ENCODE data around the gene PLG.
"Not testable (repeated sequence)": the region's sequence is repeated elsewhere in the genome, so short reads cannot be mapped to it uniquely, and the experiment has no call there.

Gene PLG

DNA sequence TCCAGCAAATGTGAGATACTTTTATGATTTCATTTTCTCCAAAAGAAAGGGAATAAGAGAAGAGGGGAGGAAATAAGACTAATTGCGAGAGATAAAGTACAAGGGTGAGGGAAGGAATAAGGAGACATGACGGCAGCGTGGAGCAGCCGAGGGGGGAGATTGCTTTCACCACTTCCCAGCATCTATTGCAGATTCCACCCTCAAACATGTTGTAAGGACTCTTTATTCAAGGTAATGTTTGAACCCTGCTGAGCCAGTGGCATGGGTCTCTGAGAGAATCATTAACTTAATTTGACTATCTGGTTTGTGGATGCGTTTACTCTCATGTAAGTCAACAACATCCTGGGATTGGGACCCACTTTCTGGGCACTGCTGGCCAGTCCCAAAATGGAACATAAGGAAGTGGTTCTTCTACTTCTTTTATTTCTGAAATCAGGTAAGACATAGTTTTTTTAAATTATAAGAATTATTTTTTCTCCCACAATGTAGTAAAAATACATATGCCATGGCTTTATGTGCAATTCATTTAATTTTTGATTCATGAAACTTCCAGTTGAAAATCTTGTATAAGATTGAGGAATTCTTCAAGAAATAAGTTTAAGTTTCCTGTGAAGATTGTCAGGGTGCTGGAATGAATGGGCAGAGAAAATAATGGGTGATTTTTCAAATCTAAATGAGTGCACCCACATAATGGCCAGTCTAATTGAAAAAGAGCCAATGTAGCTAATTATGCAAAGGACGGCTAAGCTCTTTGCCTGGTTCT is at the start of gene PLG:
Gene PLG (plus strand): TSS at position 327 of the 763 bp plus-strand sequence. CDS start 61 bp downstream, at position 388.
- DNase-seq (ENCODE audit: extremely low spot score, insufficient read length, low read depth); FAIRE-seq: not testable (repeated sequence)

DNA sequence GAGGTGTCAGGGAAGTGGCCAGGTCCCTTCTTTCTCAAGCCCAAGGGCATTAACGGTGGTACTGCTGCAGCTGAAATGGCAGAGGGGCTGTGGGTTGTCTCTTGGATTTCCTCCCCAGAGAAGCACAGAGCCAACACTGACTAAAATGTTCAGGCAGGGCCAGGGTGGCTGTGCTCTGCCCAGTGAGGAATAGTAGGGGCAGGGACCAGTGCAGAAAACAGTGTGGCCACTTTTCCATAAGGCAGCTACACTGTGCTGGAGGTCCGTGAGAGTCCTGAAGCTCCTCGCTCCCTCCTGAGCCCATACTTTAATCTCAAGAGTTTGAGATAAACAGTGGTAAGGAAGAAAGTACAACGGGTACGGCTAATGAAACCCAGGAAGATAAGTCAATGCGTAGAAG is 42.5 kb upstream of the PLG start:
- FAIRE-seq = no peak
- DNase-seq (ENCODE audit: extremely low spot score, insufficient read length, low read depth) = no peak

DNA sequence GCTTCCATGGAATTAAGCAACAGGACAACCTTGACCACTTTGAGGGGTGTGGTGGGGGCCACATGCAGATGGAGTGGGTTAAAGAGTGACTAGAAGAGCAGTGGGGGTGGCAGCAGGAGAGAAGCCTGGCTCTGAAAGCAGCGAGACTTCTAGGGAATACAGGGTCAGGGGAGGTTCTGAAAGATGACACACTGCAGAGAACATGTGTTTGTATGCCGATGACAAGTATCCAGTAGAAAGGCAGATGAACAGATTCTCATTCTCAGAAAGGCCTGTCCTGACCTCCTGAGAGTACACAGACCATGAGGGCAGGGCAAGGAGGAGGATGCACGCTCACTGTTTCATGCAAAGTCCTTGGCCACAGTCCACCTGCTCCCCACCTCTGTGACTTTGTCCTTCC is 40.8 kb upstream of the PLG start:
- DNase-seq (ENCODE audit: extremely low spot score, insufficient read length, low read depth) (no peak), FAIRE-seq (no peak)

DNA sequence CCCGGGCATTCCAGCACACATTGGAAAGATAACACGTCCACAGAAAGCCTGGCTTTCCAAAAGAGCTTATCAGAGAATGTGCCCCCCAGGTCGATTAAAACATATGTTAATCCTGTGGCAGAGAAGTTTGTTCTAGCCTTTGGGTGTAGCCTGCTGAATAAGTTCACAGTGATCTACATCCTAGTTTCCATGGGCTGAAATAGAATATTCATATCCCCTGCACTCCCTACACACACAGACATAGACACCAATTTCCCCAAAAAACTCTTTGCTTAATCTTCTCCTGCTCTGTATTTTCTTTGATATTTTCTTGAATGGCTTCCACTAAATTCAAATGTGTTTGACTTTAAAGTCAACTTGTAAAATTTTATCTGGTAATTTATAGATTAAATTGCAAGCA is 39.6 kb upstream of the PLG start:
- DNase-seq (ENCODE audit: extremely low spot score, insufficient read length, low read depth) (no peak), FAIRE-seq (no peak)

DNA sequence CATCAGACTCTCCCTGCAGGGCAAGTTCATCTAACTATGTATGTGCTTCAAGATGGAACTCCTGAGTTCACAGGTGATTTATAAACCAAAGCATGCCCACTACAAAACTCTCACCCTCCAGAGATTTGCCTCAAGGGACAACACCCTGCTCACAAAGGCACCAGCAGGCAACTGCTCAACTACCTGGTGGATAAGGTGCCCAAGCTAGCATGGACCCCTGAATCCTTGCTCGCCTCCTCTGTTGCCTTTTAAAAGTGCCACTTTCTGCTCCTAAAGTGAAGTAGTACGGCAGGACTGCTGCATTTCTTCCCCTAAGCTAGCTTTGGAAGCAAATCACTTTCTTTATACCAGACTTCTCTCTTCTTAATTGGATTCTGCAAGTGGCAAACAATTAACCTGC is 39.2 kb upstream of the PLG start:
- no peak for FAIRE-seq

DNA sequence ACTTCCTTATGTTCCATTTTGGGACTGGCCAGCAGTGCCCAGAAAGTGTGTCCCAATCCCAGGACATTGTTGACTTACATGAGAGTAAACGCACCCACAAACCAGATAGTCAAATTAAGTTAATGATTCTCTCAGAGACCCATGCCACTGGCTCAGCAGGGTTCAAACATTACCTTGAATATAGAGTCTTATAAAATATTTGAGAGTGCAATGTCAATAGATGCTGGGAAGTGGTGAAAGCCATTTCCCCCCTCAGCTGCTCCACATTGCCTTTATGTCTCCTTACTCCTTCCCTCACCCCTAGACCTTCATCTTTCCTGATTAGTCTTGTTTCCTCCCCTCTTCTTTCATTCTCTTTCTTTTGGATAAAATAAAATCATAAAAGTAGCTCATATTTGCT is 37.8 kb upstream of the PLG start, which contains the start of gene LPA:
Gene LPA (minus strand): TSS at position 78 of the 400 bp plus-strand sequence. CDS start 61 bp downstream, at position 17.
- not testable (repeated sequence) for FAIRE-seq; DNase-seq (ENCODE audit: extremely low spot score, insufficient read length, low read depth)

More for the DNA sequence above, 39.2 kb upstream of the PLG start:
- no peak for DNase-seq (ENCODE audit: extremely low spot score, insufficient read length, low read depth)

DNA sequence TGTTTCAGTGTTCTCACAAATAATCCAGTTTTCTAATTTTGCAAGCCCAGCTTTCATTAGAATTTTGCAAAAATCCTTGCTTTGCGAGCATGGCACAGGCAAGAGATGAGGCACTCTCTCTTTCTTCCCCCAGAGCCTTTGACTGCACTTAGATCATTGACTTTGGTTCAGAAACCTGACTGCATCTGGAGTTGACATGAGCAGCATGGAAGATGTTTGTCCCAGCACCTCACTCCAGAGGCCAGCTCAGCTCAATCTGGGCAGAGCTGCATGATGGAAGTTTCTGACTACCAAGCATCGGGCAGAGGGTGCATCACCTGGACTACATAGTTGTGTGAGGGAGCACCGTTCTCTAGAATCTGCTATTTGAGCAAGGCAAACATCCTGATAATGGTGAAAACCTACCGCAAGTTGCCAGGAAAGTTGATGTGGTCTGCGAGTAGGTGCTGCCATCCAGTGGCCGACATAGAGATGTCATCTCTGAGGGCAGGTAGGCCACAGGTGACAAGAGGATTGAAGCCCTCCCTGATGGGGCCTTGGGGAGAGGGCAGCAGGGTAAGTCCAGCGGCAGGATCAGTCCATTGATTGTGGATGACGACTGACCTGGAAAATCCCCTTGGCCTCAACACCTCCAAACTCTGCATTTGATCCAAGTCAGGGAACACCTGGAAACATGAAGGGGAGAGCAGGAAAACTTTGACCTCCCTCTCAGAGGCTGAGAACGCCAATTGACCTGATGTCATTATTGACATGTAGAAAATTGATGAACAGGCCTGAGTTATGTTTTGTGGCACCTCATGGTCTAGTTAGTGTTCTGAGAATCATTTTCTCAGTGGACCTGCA is 34.2 kb upstream of the PLG start:
- FAIRE-seq = peak; percentile 42
- peak; percentile 15 for DNase-seq (ENCODE audit: extremely low spot score, insufficient read length, low read depth)

DNA sequence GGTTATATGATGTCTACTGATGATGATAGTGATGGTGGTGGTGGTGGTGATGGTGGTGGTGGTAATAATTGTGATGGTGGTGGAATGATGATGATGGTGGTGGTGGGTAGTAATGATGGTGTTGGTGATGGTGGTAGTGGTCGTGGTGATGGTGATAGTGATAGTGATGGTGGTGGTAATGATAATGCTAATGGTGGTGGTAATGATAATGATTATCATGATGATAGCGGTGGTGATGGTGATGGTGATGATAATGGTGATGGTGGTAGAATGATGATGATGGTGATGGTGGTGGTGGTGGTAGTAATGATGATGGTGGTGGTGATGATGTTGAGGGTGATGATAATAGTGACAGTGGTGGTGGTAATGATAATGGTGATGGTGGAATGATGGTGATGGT is 33.5 kb upstream of the PLG start:
- no peak for DNase-seq (ENCODE audit: extremely low spot score, insufficient read length, low read depth)
- no peak for FAIRE-seq

DNA sequence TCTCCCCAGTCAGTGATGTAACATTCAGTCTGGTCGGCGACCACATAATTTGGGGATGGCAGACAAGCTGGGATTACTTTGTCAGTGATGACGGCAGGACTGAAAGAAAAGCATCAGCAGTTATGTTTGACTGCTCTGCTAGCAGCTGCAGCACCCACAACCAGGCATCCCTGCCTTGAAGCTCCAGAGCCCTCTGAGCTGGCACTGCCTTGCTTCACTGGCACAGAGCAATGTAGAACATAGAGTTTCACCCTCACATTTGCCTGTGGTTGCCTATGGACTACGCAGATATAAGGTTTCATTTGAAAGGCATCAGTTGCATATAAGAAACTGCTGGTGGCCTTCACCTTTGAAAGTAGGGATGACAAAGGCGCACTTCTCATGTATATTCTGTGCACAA is 25.6 kb upstream of the PLG start:
- FAIRE-seq = not testable (repeated sequence)

DNA sequence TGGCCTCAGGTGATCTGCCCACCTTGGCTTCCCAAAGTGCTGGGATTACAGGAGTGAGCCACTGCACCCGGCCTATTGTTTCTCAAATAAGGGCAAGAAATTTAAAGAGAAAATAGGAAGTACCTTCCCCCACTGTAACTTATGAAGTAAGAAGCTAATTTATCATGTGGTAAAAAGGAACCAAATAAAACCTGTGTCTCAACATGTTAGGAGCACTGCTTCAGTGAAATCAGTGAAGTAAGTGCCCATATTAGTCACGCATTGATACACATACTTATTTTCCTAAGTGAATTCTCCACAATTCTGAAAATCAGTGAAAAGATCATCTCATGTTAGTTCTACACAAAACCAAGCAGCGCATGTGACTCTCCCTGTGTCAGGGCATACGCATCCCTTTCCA is 23.8 kb upstream of the PLG start:
- no peak for DNase-seq (ENCODE audit: extremely low spot score, insufficient read length, low read depth)
- no peak for FAIRE-seq

More for the DNA sequence above, 25.6 kb upstream of the PLG start:
- not testable (repeated sequence) for DNase-seq (ENCODE audit: extremely low spot score, insufficient read length, low read depth)

DNA sequence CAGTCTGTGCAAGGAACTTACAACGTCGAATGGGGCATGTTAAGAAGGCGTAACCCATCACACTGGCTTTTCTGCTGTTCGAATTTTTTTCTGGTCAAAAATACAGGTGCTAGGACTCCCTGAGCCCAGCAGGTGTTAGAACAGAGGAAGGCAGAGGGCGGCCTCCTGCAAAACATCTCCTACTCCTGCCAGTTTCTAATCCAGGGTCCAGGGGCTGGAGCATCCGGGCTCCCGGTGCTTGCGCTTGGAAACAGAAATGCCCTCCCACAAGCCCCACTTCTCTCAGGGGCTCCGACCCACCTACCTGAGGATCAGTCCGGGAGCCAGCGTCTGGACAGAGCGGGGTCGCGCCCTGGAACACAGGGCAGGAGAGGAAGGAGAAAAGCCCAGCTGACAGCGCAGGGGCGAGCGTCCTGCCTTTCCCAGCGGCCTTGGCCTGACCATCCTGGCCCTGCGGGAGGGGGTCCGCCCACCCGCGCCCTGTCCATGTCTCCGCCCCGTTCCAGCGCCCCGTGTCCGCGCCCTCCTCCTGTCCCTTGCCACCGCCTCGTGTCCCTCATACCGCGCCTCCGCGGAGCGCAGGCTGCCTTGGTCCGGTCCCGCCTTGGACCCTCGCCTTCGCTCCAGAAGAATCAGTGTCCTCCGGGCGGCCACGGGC is 23.2 kb upstream of the PLG start:
- DNase-seq (ENCODE audit: extremely low spot score, insufficient read length, low read depth) = no peak

DNA sequence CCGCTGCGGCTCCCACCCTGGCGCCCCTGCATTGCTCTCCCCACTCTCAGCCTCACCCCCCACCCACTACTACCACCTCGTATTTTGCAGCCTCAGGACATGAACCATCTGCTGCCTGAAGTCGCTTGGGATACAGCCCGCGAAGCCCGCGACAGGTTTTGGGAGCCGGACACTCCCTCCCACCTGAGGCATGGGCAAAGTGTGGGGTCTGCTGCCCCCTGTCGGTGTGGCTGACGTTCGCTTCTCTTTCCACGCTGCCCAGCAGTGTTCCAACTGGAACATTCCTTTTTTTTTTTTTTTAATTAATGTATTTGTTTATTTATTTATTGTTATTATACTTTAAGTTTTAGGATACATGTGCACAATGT is 22.7 kb upstream of the PLG start:
- FAIRE-seq = no peak
- no peak for DNase-seq (ENCODE audit: extremely low spot score, insufficient read length, low read depth)

More for the DNA sequence above, 23.2 kb upstream of the PLG start:
- FAIRE-seq = no peak

DNA sequence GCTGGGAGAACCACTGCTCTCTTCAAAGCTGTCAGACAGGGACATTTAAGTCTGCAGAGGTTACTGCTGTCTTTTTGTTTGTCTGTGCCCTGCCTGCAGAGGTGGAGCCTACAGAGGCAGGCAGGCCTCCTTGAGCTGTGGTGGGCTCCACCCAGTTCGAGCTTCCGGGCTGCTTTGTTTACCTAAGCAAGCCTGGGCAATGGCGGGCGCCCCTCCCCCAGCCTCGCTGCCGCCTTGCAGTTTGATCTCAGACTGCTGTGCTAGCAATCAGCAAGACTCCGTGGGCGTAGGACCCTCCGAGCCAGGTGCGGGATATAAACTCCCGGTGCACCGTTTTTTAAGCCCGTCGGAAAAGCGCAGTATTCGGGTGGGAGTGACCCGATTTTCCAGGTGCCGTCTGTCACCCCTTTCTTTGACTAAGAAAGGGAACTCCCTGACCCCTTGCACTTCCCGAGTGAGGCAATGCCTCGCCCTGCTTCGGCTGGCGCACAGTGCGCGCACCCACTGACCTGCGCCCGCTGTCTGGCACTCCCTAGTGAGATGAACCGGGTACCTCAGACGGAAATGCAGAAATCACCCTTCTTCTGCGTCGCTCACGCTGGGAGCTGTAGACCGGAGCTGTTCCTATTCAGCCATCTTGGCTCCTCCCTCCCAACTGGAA is 16.8 kb upstream of the PLG start:
- not testable (repeated sequence) for FAIRE-seq; DNase-seq (ENCODE audit: extremely low spot score, insufficient read length, low read depth)

DNA sequence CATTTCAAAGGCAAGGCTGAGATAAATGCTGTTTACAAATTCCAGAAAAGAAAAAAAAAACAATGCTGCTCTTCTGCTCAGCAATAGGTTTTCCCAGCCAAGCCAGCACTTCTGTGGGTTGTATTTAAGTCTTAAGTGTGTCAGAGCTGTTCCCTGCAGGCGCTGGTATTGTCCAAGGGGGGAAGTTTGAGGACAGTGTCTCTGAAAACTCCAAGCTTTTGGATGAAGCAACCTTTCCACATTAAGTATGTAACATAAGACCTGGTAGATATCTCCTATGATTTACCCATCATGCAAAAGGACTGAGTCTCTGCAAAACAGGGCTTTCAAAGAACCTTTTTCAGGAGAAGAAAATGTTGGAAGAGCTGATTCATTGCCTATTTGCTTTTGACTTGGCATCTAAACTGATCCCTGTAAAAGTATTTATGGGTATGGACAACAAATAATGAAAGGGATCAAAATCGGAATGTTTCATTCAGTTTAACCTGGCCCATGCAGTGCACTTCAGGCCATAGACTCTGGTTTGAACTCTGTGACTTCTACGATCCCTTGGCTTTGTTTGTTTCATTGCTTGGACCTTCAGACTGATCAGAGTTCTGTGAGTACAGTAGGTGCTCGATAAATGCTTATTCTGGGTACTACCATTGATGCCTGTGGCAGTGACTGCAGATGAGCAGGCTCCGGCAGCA is 16.1 kb upstream of the PLG start:
- FAIRE-seq (no peak), DNase-seq (ENCODE audit: extremely low spot score, insufficient read length, low read depth) (no peak)

DNA sequence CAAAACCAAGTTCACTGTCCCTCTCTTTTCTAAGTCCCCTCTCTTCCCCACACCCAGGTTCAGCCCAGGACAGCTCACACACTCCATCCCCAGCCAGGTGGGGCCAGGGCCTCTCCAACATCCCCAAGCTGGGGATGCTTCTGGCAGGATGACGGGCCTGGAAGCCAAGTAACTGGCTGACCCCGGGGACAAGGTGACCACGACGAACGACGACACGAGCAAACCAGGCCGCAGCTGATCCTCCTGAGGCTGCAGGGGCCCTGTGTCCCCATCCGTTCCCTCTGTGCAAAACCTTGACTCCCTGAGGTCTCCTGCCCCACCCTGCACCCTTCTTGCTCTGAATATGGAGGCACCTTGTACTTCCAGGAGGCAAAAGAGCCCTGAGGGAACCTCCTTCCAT is 11.6 kb upstream of the PLG start:
- FAIRE-seq (no peak), DNase-seq (ENCODE audit: extremely low spot score, insufficient read length, low read depth) (no peak)

DNA sequence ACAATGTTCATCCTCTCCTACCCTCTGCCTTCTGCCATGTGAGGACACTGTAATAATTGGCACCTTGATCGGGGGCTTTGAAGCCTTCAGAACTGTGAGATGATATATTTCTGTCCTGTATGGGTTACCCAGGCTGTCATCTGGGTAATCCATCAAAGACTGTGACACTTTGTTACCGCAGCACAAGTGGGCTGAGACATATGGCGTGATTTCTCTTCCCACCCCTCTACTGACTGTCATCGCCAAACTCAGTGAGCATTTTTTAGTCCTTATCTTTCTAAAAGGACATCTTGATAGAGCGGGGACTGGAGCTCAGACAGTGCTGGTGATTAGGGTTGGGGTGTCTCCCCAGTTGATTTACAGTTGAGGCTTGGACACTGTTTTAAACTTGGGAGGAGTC is 10.4 kb upstream of the PLG start:
- FAIRE-seq (no peak), DNase-seq (ENCODE audit: extremely low spot score, insufficient read length, low read depth) (no peak)

DNA sequence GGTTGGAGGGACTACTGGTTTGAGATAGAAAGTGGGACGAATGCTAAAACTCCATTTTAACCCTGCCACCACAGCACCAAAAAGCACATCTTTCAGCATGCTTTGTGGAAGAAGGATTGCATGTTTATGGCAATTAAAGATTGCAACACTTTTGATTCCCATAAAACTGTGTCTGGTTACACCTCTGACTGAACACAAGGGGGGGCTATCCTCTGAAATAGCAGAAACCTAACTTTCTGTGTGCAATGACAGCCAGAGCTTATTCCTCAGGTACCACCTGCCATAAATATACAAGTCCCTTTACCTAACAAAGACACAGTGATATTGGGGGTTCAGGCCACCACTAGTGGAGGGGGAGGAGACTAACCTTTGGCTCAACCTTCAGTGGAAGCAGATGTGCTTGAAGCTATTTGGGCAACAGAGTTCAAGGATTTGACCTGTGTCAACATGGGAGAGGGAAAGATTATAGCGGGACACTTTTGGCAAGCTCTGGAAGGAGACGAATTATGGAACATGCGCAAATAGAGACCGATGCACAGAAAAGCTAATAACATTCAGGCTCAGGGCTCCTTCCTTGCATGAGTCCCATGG is 9.6 kb upstream of the PLG start:
- FAIRE-seq (no peak), DNase-seq (ENCODE audit: extremely low spot score, insufficient read length, low read depth) (no peak)

DNA sequence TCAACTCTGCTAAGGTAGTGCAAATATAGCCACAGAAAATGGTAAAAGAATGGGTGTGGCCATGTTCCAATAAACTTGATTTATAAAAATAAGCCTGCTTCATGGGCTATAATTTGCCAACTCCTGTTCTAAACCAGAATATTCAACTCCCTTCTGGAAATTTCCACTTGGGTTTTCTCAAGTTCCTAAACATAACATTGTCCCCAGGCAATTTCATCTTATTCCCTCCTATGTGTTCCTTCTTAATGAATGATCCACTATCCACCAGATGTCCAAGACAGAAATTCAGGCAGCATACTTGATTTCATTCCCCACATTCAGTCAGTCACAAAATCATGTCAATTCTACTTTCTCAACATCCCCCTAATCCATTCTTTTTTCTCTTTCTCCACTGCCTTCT is 7.0 kb upstream of the PLG start:
- not testable (repeated sequence) for DNase-seq (ENCODE audit: extremely low spot score, insufficient read length, low read depth); FAIRE-seq

DNA sequence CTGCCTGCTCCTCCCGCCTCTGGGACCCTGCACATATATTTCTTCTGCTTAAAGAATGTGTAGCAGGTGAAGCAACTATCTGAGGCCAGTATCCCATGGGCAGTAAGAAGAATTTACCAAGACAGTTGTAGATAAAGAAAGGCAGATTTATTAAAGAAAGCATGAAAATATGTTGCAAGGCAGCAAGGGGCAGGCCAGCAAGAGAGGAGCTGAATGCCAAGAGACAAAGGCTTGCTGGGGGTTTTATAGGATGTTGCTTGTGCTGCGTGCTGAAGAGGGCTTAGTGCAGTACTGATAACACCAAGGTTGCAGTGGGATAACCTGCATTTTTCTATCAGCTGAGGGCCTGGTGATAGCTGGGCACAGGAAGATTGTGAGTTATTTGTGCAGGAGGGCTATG is 6.4 kb upstream of the PLG start:
- not testable (repeated sequence) for FAIRE-seq; DNase-seq (ENCODE audit: extremely low spot score, insufficient read length, low read depth)
